ENCODE data around the gene ARAP3.

ARAP3 gene

GRCh38 chr5:141672071-141672840 lies 9.8 kb downstream of the ARAP3 start:
- no peak for FAIRE-seq
- no peak for DNase-seq (ENCODE audit: insufficient read length, low spot score)

- DNase-seq (ENCODE audit: insufficient read length, low spot score): no peak
- no peak for FAIRE-seq
These were observed 12.5 kb downstream of the ARAP3 start for GRCh38 chr5:141669520-141669919.

GRCh38 chr5:141668601-141669265 lies 13.3 kb downstream of the ARAP3 start:
- DNase-seq (ENCODE audit: insufficient read length, low spot score) (no peak), FAIRE-seq (no peak)

GRCh38 chr5:141665995-141666940 lies 15.8 kb downstream of the ARAP3 start:
- FAIRE-seq: no peak
- no peak for DNase-seq (ENCODE audit: insufficient read length, low spot score)

- DNase-seq (ENCODE audit: insufficient read length, low spot score) (peak; percentile 90), FAIRE-seq (peak; percentile 96)
These were observed 17.1 kb downstream of the ARAP3 start for GRCh38 chr5:141664733-141665461.

GRCh38 chr5:141663506-141663905 lies 18.5 kb downstream of the ARAP3 start:
- DNase-seq (ENCODE audit: insufficient read length, low spot score) (no peak), FAIRE-seq (no peak)

- FAIRE-seq: no peak
- no peak for DNase-seq (ENCODE audit: insufficient read length, low spot score)
These were observed 20.0 kb downstream of the ARAP3 start for GRCh38 chr5:141662028-141662427.

GRCh38 chr5:141657937-141658545 lies 24.0 kb downstream of the ARAP3 start:
- FAIRE-seq (no peak), DNase-seq (ENCODE audit: insufficient read length, low spot score) (no peak)

GRCh38 chr5:141657404-141657803 lies 24.6 kb downstream of the ARAP3 start:
- DNase-seq (ENCODE audit: insufficient read length, low spot score) (no peak), FAIRE-seq (no peak)

GRCh38 chr5:141656396-141656795 lies 25.6 kb downstream of the ARAP3 start:
- DNase-seq (ENCODE audit: insufficient read length, low spot score) (no peak), FAIRE-seq (no peak)

GRCh38 chr5:141655020-141655419 lies 27.0 kb downstream of the ARAP3 start:
- FAIRE-seq: no peak
- DNase-seq (ENCODE audit: insufficient read length, low spot score): no peak

- no peak for FAIRE-seq
These were observed 27.7 kb downstream of the ARAP3 start for GRCh38 chr5:141654298-141654697.

GRCh38 chr5:141651728-141652105 lies 30.3 kb downstream of the ARAP3 start:
- no peak for DNase-seq (ENCODE audit: insufficient read length, low spot score)
- FAIRE-seq: no peak

More at GRCh38 chr5:141654298-141654697, 27.7 kb downstream of the ARAP3 start:
- no peak for DNase-seq (ENCODE audit: insufficient read length, low spot score)

GRCh38 chr5:141650851-141651727 lies 30.9 kb downstream of the ARAP3 start, which contains the start of gene FCHSD1:
Gene FCHSD1, minus strand, starts transcription at chr5:141651418. Its CDS starts 50 bp downstream, at chr5:141651368.
- peak; percentile 87 for FAIRE-seq
- peak; percentile 99 for DNase-seq (ENCODE audit: insufficient read length, low spot score)

- FAIRE-seq: no peak
- DNase-seq (ENCODE audit: insufficient read length, low spot score): no peak
These were observed 32.1 kb downstream of the ARAP3 start for GRCh38 chr5:141649972-141650371.

GRCh38 chr5:141649056-141649688 lies 32.9 kb downstream of the ARAP3 start:
- DNase-seq (ENCODE audit: insufficient read length, low spot score) (no peak), FAIRE-seq (no peak)

- DNase-seq (ENCODE audit: insufficient read length, low spot score) (no peak), FAIRE-seq (no peak)
These were observed 34.2 kb downstream of the ARAP3 start for GRCh38 chr5:141647851-141648250.

- FAIRE-seq: no peak
These were observed 34.8 kb downstream of the ARAP3 start for GRCh38 chr5:141647242-141647641.

More at GRCh38 chr5:141647242-141647641, 34.8 kb downstream of the ARAP3 start:
- no peak for DNase-seq (ENCODE audit: insufficient read length, low spot score)

All from GM19239 (cell line).